Stimulated activated CD8-positive, alpha-beta memory T cell treated with anti-CD3 and anti-CD28 coated beads, Interleukin-2, amount 100 ng/mL, for 1 hour (primary cell): ENCODE data around the gene PACSIN1.
"Not testable (repeated sequence)": the region's sequence is repeated elsewhere in the genome, so short reads cannot be mapped to it uniquely, and the experiment has no call there.

Experiments
- DNase-seq, 2 donors: peaks; one replicate each; pipeline ENCODE4 v3.0.0-alpha.2; 2020; ENCODE audit warnings: low read depth in 2 of 2

Gene PACSIN1

GRCh38 chr6:34484899-34485298 lies 19.0 kb downstream of the PACSIN1 start:
- DNase-seq = peak; percentile 24 to 47

- DNase-seq = no peak
Measured at GRCh38 chr6:34485321-34486060, 19.6 kb downstream of the PACSIN1 start.

GRCh38 chr6:34486106-34486740 lies 20.3 kb downstream of the PACSIN1 start:
- no peak for DNase-seq

- not testable (repeated sequence) for DNase-seq
Measured at GRCh38 chr6:34486886-34487285, 21.0 kb downstream of the PACSIN1 start.

DNA sequence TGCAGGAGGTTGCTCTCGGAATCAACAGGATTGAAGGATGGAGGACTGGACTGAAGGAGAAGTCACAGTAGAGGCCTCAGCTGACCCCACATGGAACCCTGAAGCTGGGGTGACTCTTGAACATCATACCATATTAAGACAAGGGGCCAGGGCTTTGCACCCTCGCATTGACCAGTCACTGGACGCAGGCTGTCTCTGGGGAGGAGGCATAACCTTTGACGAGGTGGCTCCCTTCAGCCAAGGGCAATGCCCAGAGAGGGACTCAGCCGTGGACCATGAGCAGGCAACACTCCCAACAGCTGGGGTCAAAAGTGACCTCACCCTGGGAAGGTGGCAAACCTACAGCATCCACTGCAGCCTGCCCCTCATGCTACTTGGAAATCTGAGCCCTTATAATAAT lies 21.7 kb downstream of the PACSIN1 start:
- DNase-seq = no peak

DNA sequence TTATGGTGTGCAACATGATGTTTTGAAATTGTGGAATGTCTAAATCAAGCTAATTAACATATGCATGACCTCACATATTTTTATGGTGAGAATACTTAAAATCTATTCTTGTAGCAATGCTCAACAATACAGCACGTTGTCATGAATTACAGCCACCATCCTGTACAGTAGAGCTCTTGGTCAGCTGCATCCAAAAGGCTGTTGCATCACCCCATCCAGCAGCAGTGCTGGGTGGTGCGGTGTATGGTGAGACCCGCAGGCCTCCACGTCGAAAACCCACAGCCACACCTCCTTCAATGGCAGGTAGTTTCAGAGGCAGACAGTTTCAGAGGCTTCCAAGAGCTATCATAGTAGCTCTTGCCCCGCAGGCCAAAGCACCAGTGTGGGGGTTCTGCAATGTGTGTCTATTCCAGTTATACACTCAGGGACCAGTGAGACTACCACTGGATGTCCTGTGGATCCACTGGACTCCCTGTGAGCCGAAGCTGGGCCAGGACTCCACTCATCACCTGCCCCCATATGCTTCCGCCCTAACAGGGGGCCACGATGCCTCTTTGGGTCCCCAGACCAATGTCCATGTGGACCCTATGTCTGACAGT lies 23.4 kb downstream of the PACSIN1 start:
- no peak for DNase-seq

DNA sequence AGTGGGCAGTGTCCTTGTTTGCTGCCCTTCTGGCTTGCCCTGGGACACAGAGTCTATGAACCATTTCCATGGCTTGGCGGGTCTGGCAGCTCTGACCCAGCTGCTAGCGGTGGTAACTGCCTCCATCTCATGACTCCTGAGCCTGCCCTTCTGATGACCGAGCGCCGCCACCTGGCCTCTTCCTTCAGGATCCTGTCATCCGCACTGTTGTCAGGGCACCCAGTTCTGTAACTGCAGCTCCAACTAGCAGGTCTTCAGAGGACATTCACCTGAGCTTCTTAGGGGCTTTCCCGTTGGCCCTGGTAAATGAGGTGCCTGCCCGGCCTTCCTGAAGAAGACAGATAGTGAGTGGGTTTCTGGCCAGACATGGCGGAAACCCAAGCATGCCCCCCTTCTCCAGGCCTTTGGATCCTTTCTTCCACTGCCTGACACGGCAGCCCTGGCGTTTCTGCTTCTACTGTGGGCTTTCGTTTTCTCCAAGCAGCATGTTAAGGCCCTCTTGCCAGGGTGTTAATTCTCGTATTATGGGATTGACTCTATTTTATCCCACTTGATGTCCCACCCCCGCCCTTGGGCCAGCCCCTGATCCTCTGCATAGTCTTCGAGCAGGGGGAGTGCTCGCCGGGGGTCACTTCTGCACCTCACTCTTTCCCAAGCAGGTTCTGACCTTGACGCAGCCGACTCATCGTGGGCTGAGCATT lies 24.7 kb downstream of the PACSIN1 start:
- DNase-seq = no peak

DNA sequence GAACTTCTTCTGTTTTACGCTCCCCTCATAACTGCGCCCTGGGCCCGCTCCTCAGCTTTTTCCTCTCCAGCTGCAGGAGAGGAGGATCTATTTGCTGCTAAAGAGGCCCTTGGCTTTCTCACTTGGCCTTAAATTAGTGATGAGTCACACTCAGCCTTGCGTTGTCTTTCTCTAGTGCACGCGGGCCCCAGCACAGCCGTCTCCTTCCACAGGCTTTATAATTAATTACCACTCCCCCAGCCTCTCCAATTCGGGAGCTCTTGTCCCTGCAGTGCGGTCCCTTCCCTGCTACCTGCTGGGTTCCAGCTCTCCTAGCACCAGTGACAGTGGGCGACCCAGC lies 25.2 kb downstream of the PACSIN1 start:
- DNase-seq = no peak

- DNase-seq = no peak
Measured at GRCh38 chr6:34493344-34493743, 27.5 kb downstream of the PACSIN1 start.

DNA sequence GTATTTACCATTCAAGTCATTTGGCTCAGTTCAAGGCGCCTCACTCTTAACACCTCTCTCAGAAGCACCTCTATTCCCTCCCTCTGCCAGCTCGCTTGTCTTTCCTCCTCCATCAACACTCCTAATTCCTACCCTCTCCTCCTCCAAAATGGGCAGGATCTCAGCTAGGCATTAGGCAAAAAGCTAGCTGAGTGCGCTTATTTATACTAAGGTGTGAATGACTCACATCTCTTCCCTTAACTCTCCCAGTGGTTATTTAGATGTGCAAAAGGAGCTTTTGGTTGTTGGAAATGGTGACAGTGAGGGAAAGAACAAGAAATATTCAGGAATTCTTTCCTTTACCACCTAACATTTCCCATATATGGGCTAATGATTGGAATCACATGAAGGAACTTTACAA lies 29.1 kb downstream of the PACSIN1 start:
- DNase-seq = no peak

DNA sequence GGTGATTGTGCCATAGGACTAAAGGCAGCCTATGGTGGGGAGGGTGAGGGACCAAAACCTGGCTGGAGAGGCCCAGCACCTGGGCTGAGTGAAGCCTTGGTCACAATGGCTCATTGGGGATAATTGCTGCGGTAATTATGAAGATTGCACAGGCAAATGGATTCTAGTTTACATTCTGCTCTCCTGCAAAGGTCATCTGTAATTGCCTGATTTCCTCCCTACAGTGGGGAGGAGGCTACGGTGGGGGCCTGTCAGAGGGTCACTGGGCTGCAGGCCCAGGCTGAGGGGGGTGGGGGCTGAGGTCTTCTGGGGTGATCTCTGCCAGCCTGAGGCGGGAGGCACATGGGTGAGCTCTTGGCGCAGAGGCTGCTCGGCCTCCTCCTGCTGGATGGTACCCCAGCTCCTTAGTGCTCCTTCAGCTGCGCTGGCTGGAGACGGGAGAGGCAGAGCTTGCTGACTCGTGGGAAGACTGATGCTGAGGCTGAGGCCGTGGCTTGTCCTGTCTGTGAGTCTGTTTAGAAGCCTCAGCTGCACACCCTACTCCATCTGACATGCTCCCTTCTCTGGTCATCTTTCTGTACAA lies 30.3 kb downstream of the PACSIN1 start:
- DNase-seq = no peak

DNA sequence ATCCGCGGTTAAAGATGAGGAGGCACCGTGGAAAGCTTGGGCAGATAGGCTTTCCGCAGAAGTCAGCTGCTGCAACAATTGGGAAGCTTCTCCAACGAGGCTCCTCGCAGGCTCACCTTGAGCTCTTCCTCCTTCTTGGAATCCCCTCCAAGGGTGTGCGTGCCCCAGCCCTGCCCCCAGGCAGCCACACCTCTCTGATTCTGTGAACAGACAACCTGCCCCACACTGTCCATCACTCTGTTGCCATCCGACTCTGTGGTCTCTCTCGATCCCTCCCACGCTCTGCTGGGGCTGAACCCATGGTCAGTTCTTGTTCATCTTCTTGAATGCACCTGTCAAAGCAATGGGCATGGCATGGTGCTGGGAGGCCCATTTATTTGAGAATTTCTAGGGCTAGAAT lies 31.5 kb downstream of the PACSIN1 start:
- DNase-seq = no peak

DNA sequence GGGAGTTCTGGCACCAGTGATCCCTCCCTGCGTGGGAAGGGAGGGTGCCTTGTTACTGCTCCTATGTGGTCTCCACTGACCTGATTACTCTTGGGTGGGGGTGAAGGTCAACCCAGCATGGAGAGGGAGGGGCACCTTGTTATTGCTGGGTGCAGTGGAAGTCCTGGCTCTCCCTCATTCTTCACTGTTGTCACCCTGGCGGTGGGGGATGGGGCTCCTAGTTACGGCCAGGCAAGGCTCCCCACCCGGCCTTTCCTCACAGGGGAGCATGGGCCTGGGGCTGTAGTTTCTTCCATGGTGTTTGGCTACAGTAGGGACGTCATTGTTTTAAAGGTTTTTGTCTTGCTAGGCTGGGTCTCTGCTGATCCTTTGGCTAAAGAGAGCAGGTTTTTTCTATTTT lies 40.8 kb downstream of the PACSIN1 start:
- no peak for DNase-seq

GRCh38 chr6:34508425-34508824 lies 42.5 kb downstream of the PACSIN1 start:
- no peak for DNase-seq

DNA sequence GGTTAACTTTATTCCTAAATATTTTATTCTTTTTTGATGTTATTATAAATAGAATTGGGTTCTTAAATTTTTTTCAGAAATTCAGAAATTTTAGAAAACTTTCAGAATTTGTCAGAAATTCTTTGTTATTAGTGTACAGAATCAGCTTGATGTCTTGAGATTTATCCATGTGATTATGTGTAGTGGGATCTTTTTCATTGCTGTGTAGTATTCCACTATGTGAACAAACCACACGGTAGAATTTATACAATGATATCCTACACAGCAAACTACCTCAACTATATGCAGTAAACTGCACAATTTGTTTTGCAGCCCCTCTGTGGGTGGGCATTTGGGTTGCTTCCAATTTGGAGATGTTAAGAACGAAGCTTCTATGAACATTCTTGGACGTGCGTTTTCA lies 43.9 kb downstream of the PACSIN1 start:
- DNase-seq = no peak

DNA sequence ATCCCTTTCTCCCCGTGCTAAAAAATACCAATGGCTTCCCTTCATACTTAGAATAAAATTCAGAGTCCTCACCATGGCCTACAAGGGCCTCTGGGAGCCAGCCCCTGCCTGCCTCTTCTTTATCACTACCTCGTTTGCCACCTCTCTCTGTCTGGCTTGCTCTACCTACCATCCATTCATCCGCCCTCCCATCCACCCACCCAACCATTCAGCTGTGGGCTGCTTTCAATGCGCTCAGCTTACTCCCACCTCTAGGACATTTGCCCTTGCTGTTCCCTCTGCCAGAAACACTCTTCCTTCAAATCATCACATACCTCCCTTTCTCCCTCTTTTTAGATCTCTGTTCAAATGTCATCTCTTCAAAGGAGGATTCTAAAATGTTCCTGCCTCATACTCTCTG lies 44.4 kb downstream of the PACSIN1 start:
- no peak for DNase-seq

GRCh38 chr6:34511214-34511914 lies 45.5 kb downstream of the PACSIN1 start:
- DNase-seq = no peak

GRCh38 chr6:34511915-34512737 lies 46.2 kb downstream of the PACSIN1 start:
- DNase-seq = no peak

- no peak for DNase-seq
Measured at GRCh38 chr6:34512738-34513115, 46.9 kb downstream of the PACSIN1 start.

- no peak for DNase-seq
Measured at GRCh38 chr6:34513646-34514045, 47.8 kb downstream of the PACSIN1 start.

DNA sequence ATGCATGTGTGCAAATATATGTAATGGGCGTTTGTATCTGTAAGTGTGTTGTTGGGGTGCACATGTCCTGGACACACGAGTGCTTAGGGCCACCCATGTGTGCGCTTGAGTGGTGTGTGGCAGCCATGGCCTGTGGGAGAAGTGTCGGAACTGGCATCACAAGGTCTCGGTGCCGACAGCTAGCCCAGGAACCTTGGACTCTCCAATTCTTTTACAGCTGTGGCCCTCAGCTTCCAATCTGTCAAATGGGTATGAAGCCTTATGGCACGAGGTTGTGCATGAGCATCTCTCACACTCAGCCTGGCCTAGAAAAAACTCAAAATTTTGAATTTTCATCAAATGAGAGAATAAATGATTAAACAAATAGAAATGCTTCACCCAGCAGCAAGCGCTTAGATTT lies 48.2 kb downstream of the PACSIN1 start:
- no peak for DNase-seq
